ENCODE results near the gene UGGT2. TPM values are rescaled to one million over a fixed set of nuclear protein-coding genes. Genes with fewer than 3 reads are reported as not detected.

UGGT2 gene
- total and polyA plus RNA-seq, 2 donors (not counting 1 experiment from before 2014, with no cell fraction given), result 0.39 to 6.7 TPM

DNA sequence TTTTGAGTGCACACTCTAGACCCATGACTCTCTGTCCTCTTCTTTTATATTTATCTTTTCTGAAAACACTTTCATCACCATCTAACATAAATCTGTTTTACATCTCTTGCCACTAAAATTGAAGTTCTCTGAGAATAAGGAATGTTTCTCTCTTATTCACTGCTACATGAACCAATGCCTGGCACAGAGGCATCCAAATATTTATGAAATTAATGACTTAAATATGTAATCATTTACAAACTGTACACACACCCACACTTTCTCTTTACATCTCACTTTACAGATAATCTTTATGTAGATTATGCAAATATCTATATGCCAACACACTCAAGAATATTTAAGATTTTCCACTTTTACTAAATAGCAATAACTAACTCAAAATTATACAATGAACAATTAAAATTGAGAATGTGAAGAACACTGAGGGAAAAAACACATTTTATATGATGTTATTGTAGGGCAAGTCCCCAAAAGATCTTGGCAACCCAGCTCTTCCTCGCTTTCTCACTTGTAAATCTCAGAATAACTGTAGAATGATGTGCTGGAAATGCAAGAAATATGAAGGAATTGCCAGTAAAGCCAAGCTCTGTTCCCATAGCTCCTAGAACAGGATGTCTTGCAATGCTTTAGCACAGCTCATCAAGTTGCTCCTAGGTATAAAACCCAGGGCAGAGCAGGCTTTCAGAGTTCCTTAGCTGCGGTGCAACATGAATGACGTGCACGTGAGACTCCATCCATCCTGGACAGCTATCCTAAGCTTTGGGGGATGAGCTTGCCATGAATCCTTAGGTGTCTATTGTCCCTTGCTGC, 50.7 kb downstream of the UGGT2 start:
- H3K27ac ChIP-seq (ENCODE audit: low read length in 2 of 2), result no peak overlapping the region
- no peak for ATAC-seq (ENCODE audit: low read depth)
- H3K27me3 ChIP-seq (replicated peaks in 1 of 4; ENCODE audit: control extremely low read depth in 1 of 4, control insufficient read depth in 3 of 4, insufficient read depth in 4 of 4, low read length in 3 of 4), result no peaks in the 10 kb centered on the region
- WGBS (ENCODE audit: insufficient coverage), result 100% methylated on average over 1 of the region's 4 CpGs
- H3K27me3 Mint-ChIP-seq, result no peaks in the 10 kb centered on the region
- DNase-seq, result no peak
- no peak overlapping the region for H3K9ac ChIP-seq (ENCODE audit: low read length)
- H3K9me3 Mint-ChIP-seq (ENCODE audit: insufficient read depth), result peaks cover 5% of the 10 kb centered on the region
- no peaks in the 10 kb centered on the region for H3K4me1 ChIP-seq (ENCODE audit: control insufficient read depth in 2 of 2, insufficient read depth in 2 of 2, low read length in 2 of 2)
- POLR2A ChIA-PET, result no interaction called here
- TF ChIP-seq, protein P1, sequence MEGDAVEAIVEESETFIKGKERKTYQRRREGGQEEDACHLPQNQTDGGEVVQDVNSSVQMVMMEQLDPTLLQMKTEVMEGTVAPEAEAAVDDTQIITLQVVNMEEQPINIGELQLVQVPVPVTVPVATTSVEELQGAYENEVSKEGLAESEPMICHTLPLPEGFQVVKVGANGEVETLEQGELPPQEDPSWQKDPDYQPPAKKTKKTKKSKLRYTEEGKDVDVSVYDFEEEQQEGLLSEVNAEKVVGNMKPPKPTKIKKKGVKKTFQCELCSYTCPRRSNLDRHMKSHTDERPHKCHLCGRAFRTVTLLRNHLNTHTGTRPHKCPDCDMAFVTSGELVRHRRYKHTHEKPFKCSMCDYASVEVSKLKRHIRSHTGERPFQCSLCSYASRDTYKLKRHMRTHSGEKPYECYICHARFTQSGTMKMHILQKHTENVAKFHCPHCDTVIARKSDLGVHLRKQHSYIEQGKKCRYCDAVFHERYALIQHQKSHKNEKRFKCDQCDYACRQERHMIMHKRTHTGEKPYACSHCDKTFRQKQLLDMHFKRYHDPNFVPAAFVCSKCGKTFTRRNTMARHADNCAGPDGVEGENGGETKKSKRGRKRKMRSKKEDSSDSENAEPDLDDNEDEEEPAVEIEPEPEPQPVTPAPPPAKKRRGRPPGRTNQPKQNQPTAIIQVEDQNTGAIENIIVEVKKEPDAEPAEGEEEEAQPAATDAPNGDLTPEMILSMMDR (IDR thresholded peaks at IDR 0.05), result no peak
- no peak for TF ChIP-seq EZH2 (IDR thresholded peaks at IDR 0.05; ENCODE audit: borderline replicate concordance, insufficient read depth, low read depth, low read length, poor library complexity, severe bottlenecking)
- H3K4me3 ChIP-seq (ENCODE audit: control extremely low read depth in 1 of 5, extremely low read depth in 1 of 5, insufficient read depth in 1 of 5, low read depth in 2 of 5, low read length in 4 of 5), result no peak overlapping the region
- H3K9me3 ChIP-seq (ENCODE audit: control extremely low read depth in 1 of 3, control insufficient read depth in 2 of 3, insufficient read depth in 1 of 3, low read length in 2 of 3), result no peaks in the 10 kb centered on the region
- H4K20me1 ChIP-seq (ENCODE audit: control insufficient read depth, insufficient read depth, low read length, poor library complexity, severe bottlenecking), result no peaks in the 10 kb centered on the region
- H3K36me3 ChIP-seq (replicated peaks in 1 of 2; ENCODE audit: control extremely low read depth in 1 of 2, control insufficient read depth in 1 of 2, extremely low read depth in 1 of 2, insufficient read depth in 2 of 2, low read length in 1 of 2), result no peaks in the 10 kb centered on the region
- no peak overlapping the region for H3K27ac Mint-ChIP-seq
- intact Hi-C loops (cut with micrococcal nuclease), result no loop called here
- no peaks in the 10 kb centered on the region for H3K4me1 Mint-ChIP-seq
- no peak overlapping the region for H3K4me3 Mint-ChIP-seq
- H3K4me2 ChIP-seq (replicated peaks; ENCODE audit: low read depth, low read length, poor library complexity, severe bottlenecking), result no peak overlapping the region
- H2AFZ ChIP-seq (ENCODE audit: insufficient read depth, low read depth, low read length, poor library complexity, severe bottlenecking), result no peak overlapping the region
- CTCF ChIA-PET, result no interaction called here
- no peaks in the 10 kb centered on the region for H3K79me2 ChIP-seq (ENCODE audit: control insufficient read depth, insufficient read depth, low read length)

GRCh38 chr13:96000069-96000468, 53.1 kb downstream of the UGGT2 start:
- CTCF ChIA-PET, result no interaction called here
- ATAC-seq (ENCODE audit: low read depth), result no peak
- no peak overlapping the region for H3K27ac Mint-ChIP-seq
- no peak overlapping the region for H3K4me3 Mint-ChIP-seq
- TF ChIP-seq, protein P1 (IDR thresholded peaks at IDR 0.05), result no peak
- TF ChIP-seq EZH2 (IDR thresholded peaks at IDR 0.05; ENCODE audit: borderline replicate concordance, insufficient read depth, low read depth, low read length, poor library complexity, severe bottlenecking), result no peak
- DNase-seq, result no peak
- Histone ChIP-seq H2AFZ (ENCODE audit: insufficient read depth, low read depth, low read length, poor library complexity, severe bottlenecking) (no peak overlapping the region), H4K20me1 (ENCODE audit: control insufficient read depth, insufficient read depth, low read length, poor library complexity, severe bottlenecking) (no peaks in the 10 kb centered on the region), H3K4me1 (ENCODE audit: control insufficient read depth in 2 of 2, insufficient read depth in 2 of 2, low read length in 2 of 2) (no peaks in the 10 kb centered on the region), H3K9ac (ENCODE audit: low read length) (no peak overlapping the region), H3K27ac (ENCODE audit: low read length in 2 of 2) (no peak overlapping the region), H3K79me2 (ENCODE audit: control insufficient read depth, insufficient read depth, low read length) (no peaks in the 10 kb centered on the region), H3K36me3 (replicated peaks in 1 of 2; ENCODE audit: control extremely low read depth in 1 of 2, control insufficient read depth in 1 of 2, extremely low read depth in 1 of 2, insufficient read depth in 2 of 2, low read length in 1 of 2) (no peaks in the 10 kb centered on the region), H3K4me2 (replicated peaks; ENCODE audit: low read depth, low read length, poor library complexity, severe bottlenecking) (no peak overlapping the region), H3K4me3 (ENCODE audit: control extremely low read depth in 1 of 5, extremely low read depth in 1 of 5, insufficient read depth in 1 of 5, low read depth in 2 of 5, low read length in 4 of 5) (no peak overlapping the region), H3K27me3 (replicated peaks in 1 of 4; ENCODE audit: control extremely low read depth in 1 of 4, control insufficient read depth in 3 of 4, insufficient read depth in 4 of 4, low read length in 3 of 4) (no peaks in the 10 kb centered on the region), H3K9me3 (ENCODE audit: control extremely low read depth in 1 of 3, control insufficient read depth in 2 of 3, insufficient read depth in 1 of 3, low read length in 2 of 3) (no peaks in the 10 kb centered on the region)
- H3K27me3 Mint-ChIP-seq, result no peaks in the 10 kb centered on the region
- H3K4me1 Mint-ChIP-seq, result no peaks in the 10 kb centered on the region
- intact Hi-C loops (cut with micrococcal nuclease), result no loop called here
- POLR2A ChIA-PET, result no interaction called here
- H3K9me3 Mint-ChIP-seq (ENCODE audit: insufficient read depth), result no peaks in the 10 kb centered on the region
